Measurements from ENCODE around the gene ANKFY1.

GRCh38 chr17:4233668-4234258 is 30.0 kb downstream of the ANKFY1 start:
- no peak for TF ChIP-seq EP300 (IDR thresholded peaks at IDR 0.05)
- TF ChIP-seq CTCF (IDR thresholded peaks at IDR 0.05) = no peak
- no peak for TF ChIP-seq POLR2A (IDR thresholded peaks at IDR 0.05)
